ENCODE measurements around the gene GNGT1. TPM values are rescaled to one million over a fixed set of nuclear protein-coding genes. Genes with fewer than 3 reads are reported as not detected.

Gene GNGT1
- total and polyA plus RNA-seq, 2 of the 13 experiments (the other 11 are each of a cell fraction or from before 2014, with no cell fraction given): not detected

GRCh38 chr7:93866886-93867285, 39.5 kb upstream of the GNGT1 start:
- no peak overlapping the region for H3K9ac ChIP-seq (ENCODE audit: insufficient read depth, low read depth, low read length)
- CTCF ChIA-PET (ENCODE audit: low intra/inter-chr PET ratio, low total read pairs): no interaction called here

More at GRCh38 chr7:93866886-93867285, 39.5 kb upstream of the GNGT1 start:
- no peak overlapping the region for H3K4me3 ChIP-seq (replicated peaks in 1 of 3; ENCODE audit: insufficient read depth in 1 of 3, low read depth in 2 of 3, low read length in 3 of 3)
- intact Hi-C loops (cut with micrococcal nuclease; ENCODE audit: unreplicated experiment): no loop called here
- ATAC-seq: no peak
- H3K27ac ChIP-seq (ENCODE audit: extremely low read length, insufficient read depth, low read length): no peak overlapping the region
- H3K27me3 ChIP-seq (ENCODE audit: control insufficient read depth in 1 of 2, insufficient read depth in 2 of 2, low read length in 2 of 2): no peaks in the 10 kb centered on the region
- POLR2A ChIA-PET: no interaction called here
- no peaks in the 10 kb centered on the region for H4K20me1 ChIP-seq (ENCODE audit: insufficient read depth, low read length)
- no peaks in the 10 kb centered on the region for H3K4me1 ChIP-seq (ENCODE audit: insufficient read depth, low read length)
- H2AFZ ChIP-seq (ENCODE audit: low read length): no peak overlapping the region
- H3K4me2 ChIP-seq (ENCODE audit: low read depth, low read length): no peak overlapping the region
- 2% methylated on average over 3 of the region's 3 CpGs for WGBS (ENCODE audit: low lambda C conversion rate)
- no peaks in the 10 kb centered on the region for H3K9me3 ChIP-seq (ENCODE audit: low read length)
- FAIRE-seq: no peak
- BruUV-seq (replicated peaks): no TSS peak
- H3K36me3 ChIP-seq (replicated peaks in 1 of 2; ENCODE audit: control insufficient read depth in 1 of 2, insufficient read depth in 2 of 2, low read length in 2 of 2): no peaks in the 10 kb centered on the region
- DNase-seq (ENCODE audit: low spot score): no peak
- no peak for TF ChIP-seq ARNT2 (CRISPR knock-in tag; IDR thresholded peaks at IDR 0.05; ENCODE audit: low read depth)
- no peak for TF ChIP-seq PLSCR1 (CRISPR knock-in tag; IDR thresholded peaks at IDR 0.05; ENCODE audit: borderline replicate concordance)
- no peak for TF ChIP-seq PTBP1 (IDR thresholded peaks at IDR 0.05; ENCODE audit: low read depth, low read length, poor library complexity, severe bottlenecking)
- TF ChIP-seq NFIC (IDR thresholded peaks at IDR 0.05; ENCODE audit: low read length): no peak
- no peak for TF ChIP-seq ZNF687 (CRISPR knock-in tag; IDR thresholded peaks at IDR 0.05)
- no peak for TF ChIP-seq ATF1 (CRISPR knock-in tag; IDR thresholded peaks at IDR 0.05)
- no peak for TF ChIP-seq ZSCAN30 (CRISPR knock-in tag; IDR thresholded peaks at IDR 0.05)
- no peak for TF ChIP-seq ZNF607 (CRISPR knock-in tag; IDR thresholded peaks at IDR 0.05; ENCODE audit: borderline replicate concordance)
- no peak for TF ChIP-seq MAFG (CRISPR knock-in tag; IDR thresholded peaks at IDR 0.05)
- TF ChIP-seq, protein P1, sequence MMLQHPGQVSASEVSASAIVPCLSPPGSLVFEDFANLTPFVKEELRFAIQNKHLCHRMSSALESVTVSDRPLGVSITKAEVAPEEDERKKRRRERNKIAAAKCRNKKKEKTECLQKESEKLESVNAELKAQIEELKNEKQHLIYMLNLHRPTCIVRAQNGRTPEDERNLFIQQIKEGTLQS (CRISPR knock-in tag; IDR thresholded peaks at IDR 0.05): no peak
- no peak for TF ChIP-seq PCBP2 (optimal IDR thresholded peaks at IDR 0.05; ENCODE audit: low read depth, low read length, poor library complexity, severe bottlenecking)
- TF ChIP-seq FOXA3 (CRISPR knock-in tag; IDR thresholded peaks at IDR 0.05): no peak
- TF ChIP-seq RFXANK (CRISPR knock-in tag; IDR thresholded peaks at IDR 0.05): no peak
- no peak for TF ChIP-seq TFDP1 (CRISPR knock-in tag; IDR thresholded peaks at IDR 0.05; ENCODE audit: borderline replicate concordance)
- TF ChIP-seq ZNF670 (CRISPR knock-in tag; IDR thresholded peaks at IDR 0.05; ENCODE audit: borderline replicate concordance): no peak
- TF ChIP-seq NR3C1 (CRISPR knock-in tag; IDR thresholded peaks at IDR 0.05): no peak
- in situ Hi-C loops (cut with HindIII; ENCODE audit: extremely low pct_ligation_motif_present, low pct_unique_long_range_greater_than_20kb): no loop called here
- no peaks in the 10 kb centered on the region for H3K79me2 ChIP-seq (ENCODE audit: insufficient read depth, low read length)

Measured in HepG2 (cell line).